NB4 (cell line): ENCODE results near the gene WRAP73.

Experiments
- DNase-seq: peaks from one replicate; pipeline ENCODE4 v3.0.0; 2010; ENCODE audit warnings: low read depth
- H3K4me3 ChIP-seq: one replicate; pipeline ENCODE4 v1.5.1; 2011; ENCODE audit warnings: mild to moderate bottlenecking, low read depth, low read length, moderate library complexity
- CTCF ChIP-seq: IDR thresholded peaks from one replicate; pipeline ENCODE4 v1.5.1; 2012; ENCODE audit warnings: low read depth, low read length
- MYC ChIP-seq: IDR thresholded peaks from 2 replicates; pipeline ENCODE4 v1.6.1; 2011; ENCODE audit warnings: low read depth, low read length
- POLR2A ChIP-seq: IDR thresholded peaks from 2 replicates; pipeline ENCODE4 v1.6.1; 2011; ENCODE audit warnings: mild to moderate bottlenecking; ENCODE audit not compliant: insufficient read length; ENCODE audit errors: extremely low read depth
- TF ChIP-seq, protein P1 (sequence below): IDR thresholded peaks from 2 replicates; pipeline ENCODE4 v1.6.1; 2011; ENCODE audit warnings: low read depth, low read length

Gene WRAP73

DNA sequence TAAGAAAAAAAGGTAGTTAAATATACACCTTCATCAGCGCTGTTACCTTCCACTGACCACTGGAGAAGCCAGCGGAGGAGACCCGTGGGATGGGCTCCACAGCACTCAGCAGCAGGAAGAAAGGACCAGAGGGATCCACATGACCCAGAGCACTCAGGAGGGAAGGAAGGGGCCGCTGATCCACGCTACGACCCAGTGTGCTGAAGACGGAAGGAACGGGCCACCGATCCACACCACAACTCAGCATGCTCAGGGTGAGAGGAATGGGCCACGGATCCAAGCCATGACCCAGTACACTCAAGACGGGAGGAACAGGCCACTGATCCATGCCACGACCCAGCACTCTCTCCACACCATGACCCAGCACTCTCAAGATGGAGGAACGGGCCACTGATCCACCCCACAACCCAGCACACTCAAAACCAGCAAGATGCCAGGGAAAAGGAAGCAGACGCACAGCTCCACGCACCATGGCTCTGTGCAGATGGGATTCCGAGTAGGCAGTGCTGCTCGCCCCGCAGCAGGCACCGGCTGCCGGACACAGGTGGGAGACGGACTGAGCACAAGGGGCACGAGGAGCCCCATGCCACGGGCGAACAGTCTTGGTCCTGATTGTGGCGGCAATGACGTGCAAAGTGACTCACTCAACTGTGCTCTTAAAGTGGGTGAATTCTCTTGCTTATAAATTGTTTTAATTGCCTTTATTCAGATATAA is 8.7 kb downstream of the WRAP73 start:
- H3K4me3 ChIP-seq, result no peak overlapping the region
- no peak for DNase-seq
- no peak for TF ChIP-seq MYC
- TF ChIP-seq POLR2A, result no peak
- TF ChIP-seq, protein P1, sequence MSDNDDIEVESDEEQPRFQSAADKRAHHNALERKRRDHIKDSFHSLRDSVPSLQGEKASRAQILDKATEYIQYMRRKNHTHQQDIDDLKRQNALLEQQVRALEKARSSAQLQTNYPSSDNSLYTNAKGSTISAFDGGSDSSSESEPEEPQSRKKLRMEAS, result no peak

DNA sequence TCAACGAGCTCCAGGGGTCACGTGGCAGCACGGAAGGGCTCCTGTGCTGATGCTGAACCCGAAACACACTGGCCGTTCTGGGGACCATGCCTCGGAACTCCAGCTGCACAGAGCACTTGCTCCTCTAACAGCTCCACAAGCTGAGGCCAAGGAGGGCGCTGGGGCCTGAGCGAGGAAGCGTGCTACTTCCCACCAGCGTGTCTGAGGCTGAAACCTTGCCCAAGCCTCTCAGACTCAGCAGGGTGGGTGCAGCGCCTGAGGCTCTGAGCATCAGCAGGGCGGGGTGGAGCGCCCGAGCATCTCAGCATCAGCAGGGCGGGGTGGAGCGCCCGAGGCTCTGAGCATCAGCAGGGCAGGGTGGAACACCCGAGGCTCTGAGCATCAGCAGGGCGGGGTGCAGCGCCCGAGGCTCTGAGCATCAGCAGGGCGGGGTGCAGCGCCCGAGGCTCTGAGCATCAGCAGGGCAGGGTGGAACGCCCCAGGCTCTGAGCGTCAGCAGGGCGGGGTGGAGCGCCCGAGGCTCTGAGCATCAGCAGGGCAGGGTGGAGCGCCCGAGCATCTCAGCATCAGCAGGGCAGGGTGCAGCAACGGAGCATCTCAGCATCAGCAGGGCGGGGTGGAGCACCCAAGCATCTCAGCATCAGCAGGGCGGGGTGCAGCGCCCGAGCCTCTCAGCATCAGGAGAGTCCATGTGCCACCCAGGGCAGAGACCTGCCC is 9.6 kb downstream of the WRAP73 start:
- H3K4me3 ChIP-seq, result no peak overlapping the region
- TF ChIP-seq CTCF (no peak), POLR2A (no peak), MYC (no peak)
- TF ChIP-seq, protein P1, result no peak
- no peak for DNase-seq

- H3K4me3 ChIP-seq, result no peak overlapping the region
- TF ChIP-seq POLR2A (no peak), MYC (no peak), CTCF (no peak)
- TF ChIP-seq, protein P1, result no peak
- DNase-seq, result no peak
Measured at GRCh38 chr1:3639397-3639911, 10.4 kb downstream of the WRAP73 start.

- no peak for DNase-seq
- no peak overlapping the region for H3K4me3 ChIP-seq
- TF ChIP-seq MYC, result no peak
- TF ChIP-seq, protein P1, result no peak
- no peak for TF ChIP-seq CTCF
- no peak for TF ChIP-seq POLR2A
Measured at GRCh38 chr1:3638676-3639075, 11.2 kb downstream of the WRAP73 start.

GRCh38 chr1:3638027-3638426 is 11.9 kb downstream of the WRAP73 start:
- H3K4me3 ChIP-seq, result no peak overlapping the region
- TF ChIP-seq, protein P1, result no peak
- TF ChIP-seq POLR2A (no peak), CTCF (no peak), MYC (no peak)
- DNase-seq, result no peak

GRCh38 chr1:3636531-3636930 is 13.4 kb downstream of the WRAP73 start:
- H3K4me3 ChIP-seq, result no peak overlapping the region
- no peak for TF ChIP-seq CTCF
- no peak for DNase-seq
